H1 (cell line): ENCODE data around the gene APOO. TPM values are rescaled to one million over a fixed set of nuclear protein-coding genes. Genes with fewer than 3 reads are reported as not detected.

ENCODE experiments used
- CTCF ChIA-PET: fragments of 300-600 bp; sonication (Branson Sonifier 250); formaldehyde crosslinking; loops from one replicate; lab custom pipeline; 2021; ENCODE audit not compliant: partially characterized antibody; lab: Charles Lee
- POLR2A ChIA-PET: fragments of 300-600 bp; sonication (Branson Sonifier 250); formaldehyde crosslinking; loops from one replicate; lab custom pipeline; 2021; ENCODE audit warnings: inconsistent platforms; ENCODE audit not compliant: partially characterized antibody; lab: Charles Lee
- DNase-seq, 2 experiments: peaks; one replicate each; pipeline versions ENCODE4 v3.0.0 to v3.0.0-alpha.2; 2010 to 2022; ENCODE audit warnings: low spot score in 2 of 2, low read depth in 1 of 2, mixed read lengths in 1 of 2
- FAIRE-seq: peaks from 2 replicates; lab custom pipeline; 2011; peaks lifted over from hg19 to GRCh38; lab: Jason Lieb, UNC
- H2AFZ ChIP-seq: 2 replicates; pipeline ENCODE4 v1.8.1; 2012; ENCODE audit warnings: low read length, inconsistent platforms
- H2AK5ac ChIP-seq: 2 replicates; pipeline ENCODE4 v1.6.1; 2013; ENCODE audit warnings: low read depth, low read length
- H2BK120ac ChIP-seq: replicated peaks from 2 replicates; pipeline ENCODE3; 2013; ENCODE audit warnings: low read depth, low read length, inconsistent platforms
- H2BK12ac ChIP-seq: 2 replicates; pipeline ENCODE4 v1.6.1; 2013; ENCODE audit warnings: low read depth, low read length
- H2BK15ac ChIP-seq: 2 replicates; pipeline ENCODE4 v1.6.1; 2013; ENCODE audit warnings: low read length
- H2BK20ac ChIP-seq: 2 replicates; pipeline ENCODE4 v1.6.1; 2013; ENCODE audit warnings: low read length
- H2BK5ac ChIP-seq: 2 replicates; pipeline ENCODE4 v1.6.1; 2013; ENCODE audit warnings: low read depth, low read length
- H3K14ac ChIP-seq: 2 replicates; pipeline ENCODE4 v1.6.1; 2013; ENCODE audit warnings: inconsistent platforms; ENCODE audit not compliant: insufficient read length
- H3K18ac ChIP-seq: 2 replicates; pipeline ENCODE4 v1.6.1; 2013; ENCODE audit warnings: low read length; ENCODE audit errors: extremely low read depth
- H3K23ac ChIP-seq: 2 replicates; pipeline ENCODE4 v1.6.1; 2013; ENCODE audit warnings: inconsistent platforms; ENCODE audit not compliant: insufficient read length
- H3K23me2 ChIP-seq: 2 replicates; pipeline ENCODE4 v1.6.1; 2013; ENCODE audit warnings: low read depth, low read length
- H3K27ac ChIP-seq: 2 replicates; pipeline ENCODE4 v1.6.1; 2011; ENCODE audit warnings: low read depth, low read length, inconsistent platforms
- H3K27me3 ChIP-seq, 4 experiments: replicated peaks in 1 of 4; 1 replicate in 1 of 4; 2 replicates in 3 of 4; pipeline versions ENCODE4 v1.6.1 to v1.8.1; 2011 to 2013; ENCODE audit warnings: low read length in 3 of 4, mild to moderate bottlenecking in 3 of 4, inconsistent platforms in 2 of 4, mixed read lengths in 2 of 4, moderate library complexity in 1 of 4; ENCODE audit not compliant: control insufficient read depth in 3 of 4, insufficient read depth in 3 of 4; ENCODE audit errors: extremely low read depth in 1 of 4
- H3K36me3 ChIP-seq, 4 experiments: 2 replicates each; pipeline versions ENCODE4 v1.6.1 to v1.8.1; 2011 to 2013; ENCODE audit warnings: mild to moderate bottlenecking in 4 of 4, low read length in 3 of 4, moderate library complexity in 2 of 4, control low read depth in 1 of 4, inconsistent platforms in 1 of 4; ENCODE audit not compliant: insufficient read depth in 4 of 4, control insufficient read depth in 2 of 4
- H3K4ac ChIP-seq: replicated peaks from 2 replicates; pipeline ENCODE3; 2013; ENCODE audit warnings: low read length, low read depth, mixed read lengths, inconsistent platforms; ENCODE audit not compliant: insufficient read length
- H3K4me1 ChIP-seq, 4 experiments: replicated peaks in 1 of 4; 1 replicate in 1 of 4; 2 replicates in 3 of 4; pipeline versions ENCODE4 v1.6.1 to v1.8.1; 2011 to 2013; ENCODE audit warnings: low read length in 3 of 4, inconsistent platforms in 2 of 4, mixed read lengths in 1 of 4; ENCODE audit not compliant: insufficient read depth in 4 of 4, control insufficient read depth in 3 of 4
- H3K4me2 ChIP-seq, 2 experiments: 2 replicates each; pipeline versions ENCODE4 v1.6.1 to v1.8.1; 2011 to 2013; ENCODE audit warnings: low read depth in 2 of 2, low read length in 2 of 2, control low read depth in 1 of 2, inconsistent platforms in 1 of 2, mild to moderate bottlenecking in 1 of 2; ENCODE audit not compliant: insufficient read depth in 1 of 2
- H3K4me3 ChIP-seq, 4 experiments: fragments of 200-600, 300-600 bp in 1 of 4; sonication (generic), shearing (Covaris generic), sonication (Bioruptor Twin) in 1 of 4; 2 replicates each; pipeline versions ENCODE4 v1.5.1 to v1.8.1; 2011 to 2016; ENCODE audit warnings: low read length in 4 of 4, low read depth in 3 of 4, control low read depth in 2 of 4, inconsistent platforms in 2 of 4, mild to moderate bottlenecking in 2 of 4, mixed read lengths in 1 of 4, moderate library complexity in 1 of 4; ENCODE audit not compliant: insufficient read depth in 2 of 4; ENCODE audit errors: extremely low read depth in 1 of 4
- H3K56ac ChIP-seq: replicated peaks from 2 replicates; pipeline ENCODE3; 2013; ENCODE audit warnings: low read depth, mild to moderate bottlenecking, mixed read lengths, low read length, inconsistent platforms; ENCODE audit not compliant: insufficient read length
- H3K79me1 ChIP-seq: 2 replicates; pipeline ENCODE4 v1.6.1; 2013; ENCODE audit warnings: low read depth, low read length, control low read depth
- H3K79me2 ChIP-seq, 2 experiments: 2 replicates each; pipeline versions ENCODE4 v1.6.1 to v1.8.1; 2012 to 2013; ENCODE audit warnings: low read length in 2 of 2, mild to moderate bottlenecking in 2 of 2, inconsistent platforms in 1 of 2; ENCODE audit not compliant: insufficient read depth in 2 of 2, control insufficient read depth in 1 of 2
- H3K9ac ChIP-seq, 4 experiments: replicated peaks in 1 of 4; 1 replicate in 1 of 4; 2 replicates in 3 of 4; pipeline versions ENCODE4 v1.6.1 to v1.8.1; 2011 to 2013; ENCODE audit warnings: low read depth in 3 of 4, low read length in 3 of 4, control low read depth in 2 of 4, mild to moderate bottlenecking in 2 of 4, moderate library complexity in 2 of 4, inconsistent platforms in 1 of 4; ENCODE audit errors: extremely low read depth in 1 of 4
- H3K9me3 ChIP-seq, 2 experiments: 2 replicates each; pipeline versions ENCODE4 v1.6.1 to v1.8.1; 2012 to 2013; ENCODE audit warnings: mild to moderate bottlenecking in 2 of 2, moderate library complexity in 2 of 2, control low read depth in 1 of 2, inconsistent platforms in 1 of 2, low read depth in 1 of 2, low read length in 1 of 2, mixed read lengths in 1 of 2; ENCODE audit not compliant: insufficient read depth in 2 of 2
- H4K20me1 ChIP-seq, 2 experiments: replicated peaks in 1 of 2; 2 replicates each; pipeline versions ENCODE3 to v1.8.1; 2011 to 2013; ENCODE audit warnings: inconsistent platforms in 2 of 2, low read length in 2 of 2, mild to moderate bottlenecking in 1 of 2; ENCODE audit not compliant: insufficient read depth in 2 of 2, control insufficient read depth in 1 of 2
- H4K5ac ChIP-seq: 2 replicates; pipeline ENCODE4 v1.6.1; 2013; ENCODE audit warnings: low read length, low read depth, mixed read lengths, inconsistent platforms; ENCODE audit not compliant: insufficient read length
- H4K8ac ChIP-seq: 2 replicates; pipeline ENCODE4 v1.8.0; 2013; ENCODE audit warnings: mild to moderate bottlenecking, moderate library complexity, low read length, inconsistent platforms; ENCODE audit not compliant: insufficient read depth; ENCODE audit errors: extremely low read depth
- H4K91ac ChIP-seq: replicated peaks from 2 replicates; pipeline ENCODE3; 2013; ENCODE audit warnings: low read length, mixed read lengths, inconsistent platforms; ENCODE audit not compliant: insufficient read length
- HDAC6 ChIP-seq: IDR thresholded peaks from one replicate; pipeline ENCODE4 v1.7.1; 2012; ENCODE audit warnings: low read depth, mild to moderate bottlenecking, inconsistent platforms, low read length, moderate library complexity
- KDM4A ChIP-seq: IDR thresholded peaks from one replicate; pipeline ENCODE4 v1.7.1; 2012; ENCODE audit warnings: low read depth, mild to moderate bottlenecking, moderate library complexity, low read length, inconsistent platforms; ENCODE audit not compliant: severe bottlenecking
- SAP30 ChIP-seq: fragments of 300-600 bp; sonication (generic); IDR thresholded peaks from 2 replicates; pipeline ENCODE4 v1.7.1; 2012; ENCODE audit warnings: low read length, moderate library complexity, mild to moderate bottlenecking, inconsistent platforms; ENCODE audit not compliant: insufficient read depth, insufficient replicate concordance
- SIRT6 ChIP-seq: IDR thresholded peaks from one replicate; pipeline ENCODE4 v1.7.1; 2012; ENCODE audit warnings: low read length, inconsistent platforms
- SIX5 ChIP-seq: IDR thresholded peaks from 2 replicates; pipeline ENCODE4 v1.6.1; 2011; ENCODE audit warnings: mild to moderate bottlenecking, low read depth, low read length
- SUZ12 ChIP-seq: fragments of 200-600 bp; sonication (generic); IDR thresholded peaks from 2 replicates; pipeline ENCODE4 v1.6.1; 2012; ENCODE audit warnings: mild to moderate bottlenecking, inconsistent platforms, low read length, moderate library complexity, mixed read lengths
- TAF7 ChIP-seq: optimal IDR thresholded peaks from 2 replicates; pipeline ENCODE3; 2011; ENCODE audit warnings: low read depth, mild to moderate bottlenecking, inconsistent platforms, low read length, moderate library complexity, borderline replicate concordance
- WGBS, 2 experiments: shearing (Covaris generic) in 1 of 2; methylation state at CpG; one replicate each; pipeline versions ENCODE4 v1.1.6 to v1.1.7; 2013 to 2015; ENCODE audit warnings: low lambda C conversion rate in 2 of 2, mixed read lengths in 2 of 2, inconsistent platforms in 1 of 2, low coverage in 1 of 2, missing lambda C conversion rate in 1 of 2; ENCODE audit not compliant: insufficient replicate concordance in 2 of 2, insufficient coverage in 1 of 2, insufficient read length in 1 of 2; ENCODE audit errors: extremely low coverage in 1 of 2, missing lambda C conversion rate in 1 of 2; 5-methylcytosine and 5-hydroxymethylcytosine counted together
- polyA plus RNA-seq, 7 experiments: library from polyadenylated mRNA; depleted of rRNA in 3 of 7; stranded (reverse) in 5 of 7; unstranded in 2 of 7; fragments of >200 nt in 5 of 7; fragments of 200-250 nt in 2 of 7; gene quantifications; 1 replicate in 5 of 7; 2 replicates in 1 of 7; 4 replicates in 1 of 7; pipeline versions ENCODE4 v1.2.1 to v1.2.3, GENCODE V29; 2011 to 2013; ENCODE audit warnings: missing spikeins in 2 of 7, mixed read lengths in 2 of 7
- total RNA-seq: library from RNA; stranded (reverse); fragmentation: NEBNext Ultra II Directional; extraction: Animal tissue kit (Norgen Biotek cat#: 25700); gene quantifications from 2 replicates; pipeline ENCODE4 v1.2.1, GENCODE V29; 2021
- TF ChIP-seq, protein P1 (sequence below): IDR thresholded peaks from 2 replicates; pipeline ENCODE4 v1.6.1; 2012; ENCODE audit warnings: inconsistent platforms

Gene APOO
- total and polyA plus RNA-seq, 2 of the 8 experiments (the other 6 are each of a cell fraction or from before 2014, with no cell fraction given), result 25.7 to 45.0 TPM

DNA sequence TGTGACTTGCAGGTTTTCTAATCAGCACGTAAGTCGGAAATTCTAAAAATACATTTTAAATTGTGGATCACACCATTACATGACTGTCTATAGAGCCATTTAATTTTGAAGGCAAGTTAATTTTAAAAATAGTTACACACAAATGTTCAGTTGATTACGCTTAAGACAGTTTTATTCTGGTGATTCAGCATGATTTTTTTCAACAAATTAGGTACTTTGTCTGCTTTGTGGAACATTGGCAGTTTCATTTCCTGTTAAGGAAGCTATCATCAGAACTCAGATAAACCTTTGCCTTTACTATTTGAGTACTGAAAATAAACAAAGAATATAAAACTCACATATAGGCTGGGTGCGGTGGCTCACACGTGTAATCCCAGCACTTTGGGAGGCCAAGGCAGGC, 105.3 kb downstream of the APOO start:
- Histone ChIP-seq H4K8ac (no peak overlapping the region), H3K27me3 (no peaks in the 10 kb centered on the region), H2BK12ac (no peak overlapping the region), H3K23me2 (no peaks in the 10 kb centered on the region), H3K23ac (no peak overlapping the region), H2BK5ac (no peak overlapping the region), H3K14ac (no peak overlapping the region), H4K5ac (no peak overlapping the region), H3K9me3 (no peaks in the 10 kb centered on the region), H2BK20ac (no peak overlapping the region), H3K4me1 (no peaks in the 10 kb centered on the region), H2AK5ac (no peak overlapping the region), H3K27ac (no peak overlapping the region), H3K56ac (no peak overlapping the region), H3K9ac (no peak overlapping the region), H2BK120ac (no peak overlapping the region), H3K18ac (no peak overlapping the region), H4K91ac (no peak overlapping the region), H2BK15ac (no peak overlapping the region), H3K79me1 (no peaks in the 10 kb centered on the region), H3K4ac (no peak overlapping the region), H2AFZ (no peak overlapping the region), H3K36me3 (no peaks in the 10 kb centered on the region), H3K4me2 (no peak overlapping the region), H3K79me2 (no peaks in the 10 kb centered on the region), H3K4me3 (no peak overlapping the region), H4K20me1 (no peaks in the 10 kb centered on the region)
- ChIA-PET POLR2A (no interaction called here), CTCF (no interaction called here)
- no peak for DNase-seq
- 91% methylated on average over 5 of the region's 5 CpGs; no CpG with 5 or more reads in 1 of the 2 experiments for WGBS, 2 experiments
- FAIRE-seq, result no peak
- TF ChIP-seq SUZ12 (no peak), TAF7 (no peak), KDM4A (no peak), HDAC6 (no peak), SIRT6 (no peak), SAP30 (no peak), SIX5 (no peak)
- TF ChIP-seq, protein P1, sequence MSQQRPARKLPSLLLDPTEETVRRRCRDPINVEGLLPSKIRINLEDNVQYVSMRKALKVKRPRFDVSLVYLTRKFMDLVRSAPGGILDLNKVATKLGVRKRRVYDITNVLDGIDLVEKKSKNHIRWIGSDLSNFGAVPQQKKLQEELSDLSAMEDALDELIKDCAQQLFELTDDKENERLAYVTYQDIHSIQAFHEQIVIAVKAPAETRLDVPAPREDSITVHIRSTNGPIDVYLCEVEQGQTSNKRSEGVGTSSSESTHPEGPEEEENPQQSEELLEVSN, result no peak
